NCI-H345 treated with DMSO at 0.1 percent for 48 hours (cell line): Measurements from ENCODE around the gene RREB1.

Experiments
- DNase-seq: peaks from one replicate; lab custom pipeline; 2025; ENCODE audit not compliant: unreplicated experiment; lab: John Stamatoyannopoulos, UW

The RREB1 gene

GRCh38 chr6:7282097-7282906 is 174.5 kb downstream of the RREB1 start:
- no peak for DNase-seq

GRCh38 chr6:7283676-7284075 is 175.9 kb downstream of the RREB1 start:
- no peak for DNase-seq

GRCh38 chr6:7285416-7285815 is 177.7 kb downstream of the RREB1 start:
- no peak for DNase-seq

GRCh38 chr6:7290079-7290478 is 182.3 kb downstream of the RREB1 start:
- no peak for DNase-seq

- DNase-seq: no peak
Observed at GRCh38 chr6:7292596-7293255, 185.0 kb downstream of the RREB1 start.

GRCh38 chr6:7295916-7296315 is 188.2 kb downstream of the RREB1 start:
- DNase-seq: no peak

GRCh38 chr6:7296602-7297001 is 188.8 kb downstream of the RREB1 start:
- no peak for DNase-seq

GRCh38 chr6:7298113-7298512 is 190.4 kb downstream of the RREB1 start:
- DNase-seq: no peak

- DNase-seq: no peak
Observed at GRCh38 chr6:7300926-7301325, 193.2 kb downstream of the RREB1 start.
